DMS53 treated with DMSO at 0.1 percent for 48 hours (cell line): Measurements from ENCODE around the gene FBLN7.
"Not testable (repeated sequence)": the region's sequence is repeated elsewhere in the genome, so short reads cannot be mapped to it uniquely, and the experiment has no call there.

ENCODE experiments used
- DNase-seq: peaks from one replicate; lab custom pipeline; 2025; ENCODE audit not compliant: unreplicated experiment; lab: John Stamatoyannopoulos, UW

Gene FBLN7, protein sequence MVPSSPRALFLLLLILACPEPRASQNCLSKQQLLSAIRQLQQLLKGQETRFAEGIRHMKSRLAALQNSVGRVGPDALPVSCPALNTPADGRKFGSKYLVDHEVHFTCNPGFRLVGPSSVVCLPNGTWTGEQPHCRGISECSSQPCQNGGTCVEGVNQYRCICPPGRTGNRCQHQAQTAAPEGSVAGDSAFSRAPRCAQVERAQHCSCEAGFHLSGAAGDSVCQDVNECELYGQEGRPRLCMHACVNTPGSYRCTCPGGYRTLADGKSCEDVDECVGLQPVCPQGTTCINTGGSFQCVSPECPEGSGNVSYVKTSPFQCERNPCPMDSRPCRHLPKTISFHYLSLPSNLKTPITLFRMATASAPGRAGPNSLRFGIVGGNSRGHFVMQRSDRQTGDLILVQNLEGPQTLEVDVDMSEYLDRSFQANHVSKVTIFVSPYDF

DNA sequence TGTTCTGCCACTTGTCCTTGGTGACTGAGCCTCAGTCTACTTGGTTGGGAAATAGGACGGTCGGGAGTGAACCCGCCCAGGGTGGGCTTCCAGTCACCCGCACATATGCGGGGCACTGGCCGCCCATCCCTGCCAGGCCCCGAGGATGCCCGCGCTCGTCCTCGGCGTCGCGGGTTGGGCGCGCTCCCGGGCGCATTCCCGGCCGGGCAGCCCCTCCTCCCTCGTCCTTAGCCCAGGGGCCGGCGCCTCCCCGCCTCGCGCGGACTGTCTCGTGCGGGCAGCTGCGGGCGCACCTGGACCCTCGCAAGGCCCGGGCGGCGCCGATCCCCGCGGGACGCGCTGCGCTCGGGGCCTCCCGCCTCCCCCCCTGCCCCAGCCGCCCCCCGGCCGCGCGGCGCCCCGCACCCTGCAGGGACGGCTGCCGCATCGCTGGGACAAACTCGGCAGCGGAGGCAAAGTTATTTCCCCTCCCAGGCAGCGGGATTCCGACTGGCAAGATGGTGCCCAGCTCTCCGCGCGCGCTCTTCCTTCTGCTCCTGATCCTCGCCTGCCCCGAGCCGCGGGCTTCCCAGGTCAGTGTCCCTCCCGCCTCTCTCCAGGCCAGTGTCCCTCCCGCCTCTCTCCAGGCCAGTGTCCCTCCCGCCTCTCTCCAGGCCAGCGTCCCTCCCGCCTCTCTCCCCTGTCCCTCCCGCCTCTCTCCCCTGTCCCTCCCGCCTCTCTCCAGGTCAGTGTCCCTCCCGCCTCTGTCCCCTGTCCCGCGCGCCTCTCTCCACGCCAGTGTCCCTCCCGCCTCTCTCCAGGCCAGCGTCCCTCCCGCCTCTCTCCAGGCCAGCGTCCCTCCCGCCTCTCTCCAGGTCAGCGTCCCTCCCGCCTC, at the start of gene FBLN7:
FBLN7 (plus strand) TSS at position 227 of the 874 bp plus-strand sequence; CDS start at position 498, 271 bp downstream.
- peak; percentile 40 for DNase-seq

DNA sequence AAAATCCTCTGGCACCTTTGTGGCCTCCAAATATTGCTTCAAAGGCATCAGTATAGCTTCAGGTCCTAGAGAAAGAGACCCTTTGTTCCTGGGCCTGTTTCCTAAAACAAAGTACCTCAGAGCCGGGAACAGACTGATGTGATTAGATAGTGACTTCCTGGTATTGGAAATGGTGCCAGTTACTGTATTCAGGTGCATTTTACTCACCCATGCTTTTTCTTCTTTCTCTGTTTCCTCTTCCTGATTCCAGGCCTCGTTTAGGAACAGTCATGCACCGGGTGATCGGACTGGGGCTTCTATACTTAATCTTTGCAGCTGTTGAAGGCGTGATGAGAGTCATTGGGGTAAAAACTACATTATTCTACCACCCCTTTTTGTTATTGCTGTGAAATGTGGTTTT, 48.8 kb upstream of the FBLN7 start:
- no peak for DNase-seq

DNA sequence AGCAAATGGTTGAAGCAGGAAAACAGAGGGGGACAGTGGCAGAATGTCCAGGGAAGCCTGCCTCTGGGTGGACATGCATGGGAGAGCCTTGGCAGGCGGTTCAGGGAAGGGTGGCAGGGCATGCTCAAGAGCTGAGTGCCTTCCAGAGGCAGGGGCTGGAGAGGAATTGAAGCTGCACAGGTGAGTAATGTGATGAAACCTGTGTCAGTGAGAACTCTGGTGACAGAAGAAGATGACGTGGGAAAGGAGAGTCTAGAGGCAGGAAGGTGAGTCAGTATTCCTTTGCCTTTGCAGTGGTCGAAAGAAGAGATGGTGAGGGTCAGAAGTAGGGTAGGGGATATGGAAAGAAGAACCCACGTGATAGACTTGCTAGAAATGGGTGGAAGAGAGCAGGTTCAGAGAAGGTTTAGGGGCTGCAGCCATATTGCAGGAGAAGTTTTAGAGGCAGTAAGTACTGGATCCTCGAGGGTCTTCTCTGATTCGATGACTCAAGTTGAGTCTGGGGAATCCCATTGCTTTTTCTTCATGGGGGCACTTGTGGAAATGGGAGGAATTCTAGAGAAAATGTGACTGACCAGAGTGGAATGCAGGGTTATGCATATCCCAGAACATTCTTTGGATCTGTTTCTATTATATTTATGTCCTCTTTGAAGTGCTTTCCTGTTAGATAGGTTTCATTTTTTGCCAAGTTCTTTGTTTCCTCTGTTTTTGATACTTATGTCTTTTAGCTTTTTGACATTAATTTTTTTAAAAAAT, 45.7 kb upstream of the FBLN7 start:
- no peak for DNase-seq

DNA sequence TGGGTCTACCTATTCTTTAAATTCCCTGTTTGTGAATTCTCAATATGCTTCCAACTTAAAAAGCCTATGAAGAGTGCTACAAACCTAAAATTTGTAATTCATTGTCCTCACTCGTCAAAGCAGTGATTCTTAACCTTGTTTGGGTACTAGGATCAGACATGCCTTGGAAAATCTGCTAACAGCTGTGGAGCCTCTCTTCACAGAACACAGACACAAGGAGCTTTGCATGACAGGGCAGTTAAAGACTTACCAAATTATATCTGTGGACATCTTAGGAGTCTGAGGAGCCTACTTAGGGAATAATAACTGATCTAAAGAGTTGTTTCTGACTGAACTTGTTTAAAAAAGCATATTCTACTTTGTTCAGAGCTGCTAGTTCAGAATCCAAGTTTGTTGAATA, 45.0 kb upstream of the FBLN7 start:
- DNase-seq, result no peak

DNA sequence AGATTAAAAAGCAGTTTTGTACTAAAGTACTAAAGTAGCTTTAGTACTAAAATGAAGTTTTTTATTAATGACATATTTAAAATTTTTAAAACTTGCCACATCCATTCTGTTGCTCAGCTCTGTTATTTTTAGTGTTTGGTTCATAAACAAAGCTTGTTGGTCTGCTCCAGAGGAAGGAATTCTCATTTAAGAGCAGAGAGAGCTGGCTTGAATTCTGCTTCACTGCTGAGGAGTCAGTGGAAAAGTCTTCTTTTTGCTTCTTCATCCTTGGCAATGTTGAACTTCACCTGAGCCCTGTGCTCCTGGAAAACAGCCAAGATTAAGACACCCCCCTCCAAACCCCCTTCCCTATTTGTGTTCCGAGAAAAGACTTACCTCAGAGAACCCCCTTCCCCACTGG, 42.5 kb upstream of the FBLN7 start:
- no peak for DNase-seq

DNA sequence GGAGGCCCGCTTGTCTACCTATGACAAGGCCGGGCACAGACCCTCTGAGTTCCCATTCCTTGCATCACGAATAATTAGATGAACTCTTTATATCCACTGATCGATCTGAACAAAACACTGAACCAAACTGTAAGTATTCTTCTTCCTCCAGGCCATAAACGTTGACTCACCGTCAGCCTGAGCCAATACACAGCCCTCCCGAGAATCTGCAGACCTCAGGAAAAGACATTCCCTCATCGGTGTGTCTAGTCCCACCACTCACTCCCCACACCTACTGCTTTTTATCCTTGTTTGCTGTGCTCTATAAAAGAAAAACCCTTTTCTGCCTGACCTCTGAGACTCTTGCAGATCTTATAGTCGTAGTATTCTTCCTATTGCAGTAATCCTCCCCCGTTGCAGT, 42.1 kb upstream of the FBLN7 start:
- no peak for DNase-seq

DNA sequence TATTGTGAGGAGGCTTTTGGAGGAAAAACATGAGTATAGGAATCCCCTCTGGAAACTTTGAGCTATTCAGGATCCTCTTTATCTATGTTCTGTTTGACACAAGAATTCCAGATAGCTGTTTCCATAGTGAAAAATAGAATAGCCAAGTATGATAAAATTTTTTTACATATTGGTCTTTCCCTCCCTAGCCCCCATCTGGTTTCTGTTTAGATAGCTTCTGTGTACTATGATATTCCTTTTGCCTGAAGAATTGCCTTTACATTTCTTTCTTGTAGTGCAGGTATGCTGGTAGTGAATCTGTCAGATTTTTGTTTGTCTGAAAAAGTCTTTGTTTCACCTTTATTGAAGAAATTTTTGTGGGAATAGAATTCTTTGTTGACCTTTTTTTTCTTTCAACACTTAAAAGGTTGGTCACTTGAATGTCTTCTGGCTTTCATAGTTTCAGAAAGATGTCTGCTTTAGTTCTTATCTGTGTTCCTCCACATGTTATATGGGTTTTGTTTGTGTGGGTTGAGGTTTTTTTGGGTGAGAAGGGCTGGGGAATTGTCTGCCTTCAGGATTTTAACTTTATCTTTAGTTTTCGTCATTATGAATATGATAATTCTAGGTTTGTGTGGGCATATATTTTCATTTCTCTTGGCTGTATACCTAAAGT, 29.9 kb upstream of the FBLN7 start:
- no peak for DNase-seq

DNA sequence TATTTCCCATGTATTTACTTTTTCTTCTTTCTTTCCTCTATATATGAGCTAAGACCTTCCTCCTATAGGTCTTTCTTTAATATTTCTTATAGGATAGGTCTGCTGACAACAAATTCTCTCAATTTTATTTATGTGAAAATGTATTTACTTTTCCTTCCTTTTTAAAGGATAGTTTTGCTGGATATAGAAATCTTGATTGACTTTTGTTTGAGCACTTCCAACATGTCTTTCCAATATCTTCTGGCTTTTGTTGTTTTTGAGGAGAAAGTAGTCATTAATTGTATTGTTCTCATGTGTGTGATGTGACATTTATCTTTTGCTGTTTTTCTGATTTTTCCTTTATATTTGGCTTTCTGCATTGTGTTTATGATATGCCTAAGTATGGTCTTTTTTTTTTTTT, 28.9 kb upstream of the FBLN7 start:
- DNase-seq, result no peak

DNA sequence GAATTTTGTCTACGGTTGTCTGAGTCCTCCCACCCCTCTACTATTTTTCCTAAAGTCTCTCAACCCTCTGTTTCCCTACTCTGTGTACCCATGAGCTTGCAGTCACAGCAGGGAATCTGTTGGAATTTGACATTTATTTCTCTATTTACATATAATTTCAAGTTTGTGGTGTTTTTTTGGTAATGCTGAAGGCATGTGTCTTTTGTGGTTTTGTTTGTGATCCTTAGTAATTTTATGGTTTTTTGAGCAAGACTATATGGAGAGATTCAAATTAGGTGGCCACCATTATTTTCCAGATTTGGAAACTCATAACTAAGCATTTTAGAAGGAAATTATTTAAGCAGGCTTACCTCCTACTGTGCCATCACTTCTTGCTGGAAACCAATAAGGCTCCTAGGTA, 27.2 kb upstream of the FBLN7 start:
- DNase-seq, result no peak

DNA sequence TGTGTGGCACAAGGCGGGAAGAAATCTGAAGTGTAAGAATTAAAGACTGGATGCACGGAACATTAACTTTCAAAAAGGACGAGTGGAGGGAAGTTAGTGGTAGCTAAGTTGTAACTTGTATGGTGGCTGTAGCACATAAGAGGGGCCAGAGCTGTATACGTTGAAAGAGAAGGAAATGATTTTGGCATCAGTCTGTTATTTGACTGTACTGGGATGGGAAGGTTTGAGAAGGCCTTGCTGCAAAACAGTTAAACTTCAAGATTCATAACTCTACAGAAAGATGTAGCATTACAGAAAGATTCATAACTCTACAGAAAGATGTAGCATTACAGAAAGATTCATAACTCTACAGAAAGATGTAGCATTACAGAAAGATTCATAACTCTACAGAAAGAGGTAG, 24.8 kb upstream of the FBLN7 start:
- not testable (repeated sequence) for DNase-seq

DNA sequence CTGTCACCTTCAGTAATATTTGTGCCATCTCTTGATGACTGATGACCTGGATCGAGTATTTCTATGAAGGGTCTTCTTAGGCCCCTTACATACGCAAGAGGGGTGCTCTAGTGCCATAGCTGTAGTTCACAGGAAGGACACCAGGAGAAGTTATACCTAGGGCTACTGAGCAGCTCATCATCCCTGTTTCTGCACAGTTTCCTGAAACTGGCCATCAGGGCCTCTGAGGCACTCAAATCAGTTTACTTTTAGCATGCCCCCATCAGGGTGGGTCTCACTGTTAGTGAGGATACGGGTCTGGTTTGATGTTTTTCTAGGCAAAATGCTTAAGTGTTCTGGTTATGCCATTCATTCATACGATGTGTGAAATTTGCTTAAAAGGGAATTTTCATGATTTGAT, 20.0 kb upstream of the FBLN7 start:
- no peak for DNase-seq

DNA sequence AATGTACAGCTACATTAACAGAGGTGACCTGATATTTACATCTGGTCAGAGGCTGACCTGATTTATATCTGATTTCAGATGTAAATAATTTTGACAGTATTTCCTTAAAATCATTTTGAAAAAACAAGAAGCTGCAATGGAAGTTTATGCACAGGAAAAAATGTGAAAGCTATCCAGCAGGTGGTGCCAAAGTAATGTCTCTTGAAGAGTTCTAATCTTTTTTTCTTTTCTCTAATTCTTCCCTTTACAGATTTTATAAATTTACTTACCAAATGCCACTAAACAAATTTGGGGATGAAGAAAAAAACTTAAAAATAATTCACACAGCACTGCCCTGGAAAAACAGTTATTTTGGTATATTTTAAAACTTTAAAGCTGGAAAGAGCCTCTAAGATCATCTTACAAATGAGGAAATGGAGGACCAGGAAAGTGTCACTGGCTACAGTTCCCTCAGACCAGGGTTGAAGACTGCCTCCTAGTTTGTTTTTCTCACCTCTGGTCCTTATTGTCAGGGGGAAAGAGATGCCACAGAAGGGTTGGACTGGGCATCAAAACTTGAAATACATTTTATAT, 16.4 kb upstream of the FBLN7 start:
- DNase-seq, result peak; percentile 57

DNA sequence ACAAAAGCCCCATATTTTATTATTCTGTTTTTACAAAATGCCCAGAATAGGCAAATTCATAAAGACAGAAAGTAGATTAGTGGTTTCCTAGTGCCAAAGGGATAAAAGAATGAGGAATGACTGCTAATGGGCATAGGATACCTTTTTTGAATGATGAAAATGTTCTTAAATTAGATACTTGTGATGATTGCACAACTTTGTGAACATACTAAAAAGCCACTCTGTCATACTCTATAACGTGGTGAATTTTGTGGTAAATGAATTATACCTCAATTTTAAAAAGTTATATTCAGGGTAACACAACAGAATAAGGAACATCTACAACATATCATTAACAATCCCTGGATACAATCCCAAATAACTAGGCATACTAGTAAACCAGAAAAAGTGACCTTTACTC, 9.1 kb upstream of the FBLN7 start:
- no peak for DNase-seq

DNA sequence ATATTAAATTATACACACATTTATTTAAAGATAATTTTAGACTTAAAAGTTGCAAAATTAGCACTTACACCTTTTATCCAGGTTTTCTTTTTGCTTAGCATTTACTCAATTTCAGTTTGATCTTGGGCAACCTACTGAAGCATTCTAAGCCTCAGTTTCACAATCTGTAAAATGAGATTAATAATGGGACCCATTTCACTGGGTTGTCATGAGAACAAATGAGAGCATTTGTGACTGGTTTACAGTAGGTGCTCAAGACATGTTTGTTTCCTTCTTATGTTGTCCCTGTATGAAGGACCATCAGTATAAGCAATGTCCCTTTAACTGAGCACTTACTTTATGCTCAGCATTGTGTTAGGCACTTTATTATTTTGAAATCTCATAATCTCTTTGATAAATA, 4.8 kb upstream of the FBLN7 start:
- no peak for DNase-seq

DNA sequence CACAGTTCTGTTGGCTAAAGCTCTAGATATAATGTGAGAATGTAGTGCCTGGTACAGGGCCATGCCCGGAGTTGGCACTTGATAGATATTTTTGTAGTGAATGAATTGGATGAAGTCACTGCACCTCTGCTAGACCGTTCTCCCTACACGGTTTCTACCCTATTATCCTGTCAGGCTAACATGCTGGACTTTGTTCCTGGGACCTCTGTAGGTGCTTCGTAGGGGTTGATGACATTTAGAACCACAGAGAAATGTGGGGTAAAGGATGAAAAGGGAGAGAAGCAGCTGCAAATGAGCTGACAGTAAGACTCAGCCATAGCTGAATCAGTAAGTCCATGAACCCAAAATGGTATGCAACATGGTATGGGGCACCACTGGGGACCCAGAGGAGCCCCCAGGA, 4.1 kb upstream of the FBLN7 start:
- no peak for DNase-seq

DNA sequence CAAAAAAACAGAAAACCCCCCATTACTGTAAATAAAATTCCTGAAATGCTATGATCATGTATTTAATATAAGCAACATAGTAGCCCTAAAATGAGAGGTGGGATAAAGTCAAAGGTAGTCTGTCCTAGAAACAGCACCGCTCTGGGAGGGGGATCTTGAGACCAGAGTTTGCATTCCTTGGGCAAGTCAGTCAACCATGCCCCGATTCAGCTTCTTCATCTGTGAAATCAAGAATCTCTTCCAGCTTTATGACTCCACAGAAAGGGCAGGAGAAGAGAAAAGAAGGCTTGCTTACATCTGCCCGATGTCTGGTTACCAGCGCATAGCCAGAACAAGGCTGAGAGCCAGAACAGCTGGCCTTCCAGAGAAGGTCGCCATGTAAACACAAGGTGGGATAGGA, 2.1 kb upstream of the FBLN7 start:
- DNase-seq, result no peak

DNA sequence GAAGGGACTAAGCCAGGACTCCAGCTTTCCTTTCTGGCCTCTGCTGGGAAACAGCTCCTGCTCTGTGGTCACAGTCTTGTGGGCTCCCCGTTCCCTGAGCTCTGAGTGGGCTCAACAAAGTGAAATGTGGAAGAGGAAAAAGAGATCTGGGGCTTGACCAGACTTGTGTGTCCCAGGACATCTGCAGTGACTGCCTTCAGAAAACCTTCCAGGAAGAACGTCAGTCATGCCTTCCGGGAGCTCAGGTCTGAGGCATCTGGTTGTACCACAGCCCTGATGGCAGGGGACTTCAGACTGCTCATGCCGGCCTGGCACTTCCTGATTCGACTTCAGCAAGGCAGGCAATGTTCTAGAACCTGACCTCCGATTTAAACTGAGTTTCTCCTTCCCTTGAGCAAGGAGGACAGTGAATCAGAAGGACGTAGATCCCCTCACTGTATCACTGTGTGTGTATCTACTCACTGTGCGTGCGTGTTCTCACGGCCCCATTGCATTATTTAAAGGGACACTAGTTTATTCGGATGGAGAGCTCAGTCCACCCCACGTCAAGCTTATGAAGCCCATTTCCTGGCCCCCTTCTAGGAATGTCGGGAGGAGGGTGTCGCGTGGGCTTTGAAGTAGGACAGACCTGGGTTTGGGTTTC, 548 bp upstream of the FBLN7 start:
- peak; percentile 63 for DNase-seq

DNA sequence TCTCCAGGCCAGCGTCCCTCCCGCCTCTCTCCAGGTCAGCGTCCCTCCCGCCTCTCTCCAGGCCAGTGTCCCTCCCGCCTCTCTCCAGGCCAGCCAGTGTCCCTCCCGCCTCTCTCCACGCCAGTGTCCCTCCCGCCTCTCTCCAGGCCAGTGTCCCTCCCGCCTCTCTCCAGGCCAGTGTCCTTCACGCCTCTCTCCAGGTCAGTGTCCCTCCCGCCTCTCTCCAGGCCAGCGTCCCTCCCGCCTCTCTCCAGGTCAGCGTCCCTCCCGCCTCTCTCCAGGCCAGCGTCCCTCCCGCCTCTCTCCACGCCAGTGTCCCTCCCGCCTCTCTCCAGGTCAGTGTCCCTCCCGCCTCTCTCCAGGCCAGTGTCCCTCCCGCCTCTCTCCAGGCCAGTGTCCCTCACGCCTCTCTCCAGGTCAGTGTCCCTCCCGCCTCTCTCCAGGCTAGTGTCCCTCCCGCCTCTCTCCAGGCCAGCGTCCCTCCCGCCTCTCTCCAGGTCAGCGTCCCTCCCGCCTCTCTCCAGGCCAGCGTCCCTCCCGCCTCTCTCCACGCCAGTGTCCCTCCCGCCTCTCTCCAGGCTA, 939 bp downstream of the FBLN7 start:
- DNase-seq, result not testable (repeated sequence)

DNA sequence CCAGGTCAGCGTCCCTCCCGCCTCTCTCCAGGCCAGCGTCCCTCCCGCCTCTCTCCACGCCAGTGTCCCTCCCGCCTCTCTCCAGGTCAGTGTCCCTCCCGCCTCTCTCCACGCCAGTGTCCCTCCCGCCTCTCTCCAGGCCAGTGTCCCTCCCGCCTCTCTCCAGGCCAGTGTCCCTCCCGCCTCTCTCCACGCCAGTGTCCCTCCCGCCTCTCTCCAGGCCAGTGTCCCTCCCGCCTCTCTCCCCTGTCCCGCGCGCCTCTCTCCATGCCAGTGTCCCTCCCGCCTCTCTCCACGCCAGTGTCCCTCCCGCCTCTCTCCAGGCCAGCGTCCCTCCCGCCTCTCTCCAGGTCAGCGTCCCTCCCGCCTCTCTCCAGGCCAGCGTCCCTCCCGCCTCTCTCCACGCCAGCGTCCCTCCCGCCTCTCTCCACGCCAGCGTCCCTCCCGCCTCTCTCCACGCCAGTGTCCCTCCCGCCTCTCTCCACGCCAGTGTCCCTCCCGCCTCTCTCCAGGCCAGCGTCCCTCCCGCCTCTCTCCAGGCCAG, 1.5 kb downstream of the FBLN7 start:
- not testable (repeated sequence) for DNase-seq
